HepG2 (cell line): ENCODE measurements around the gene CACNG7. TPM values are rescaled to one million over a fixed set of nuclear protein-coding genes. Genes with fewer than 3 reads are reported as not detected.
A peak's percentile ranks its signal among the peaks of the same experiment; 100 is the strongest.

Experiments
- CBX5 ChIP-seq: sonication (generic); formaldehyde crosslinking; IDR thresholded peaks from 2 replicates; pipeline ENCODE4 v1.4.0; 2020; ENCODE audit warnings: missing genetic modification reagents, borderline replicate concordance
- CCAR2 ChIP-seq: fragments of 200-400 bp; formaldehyde crosslinking; optimal IDR thresholded peaks from 2 replicates; pipeline ENCODE3; 2018; ENCODE audit warnings: low read depth, mild to moderate bottlenecking, low read length, moderate library complexity
- CSRNP1 ChIP-seq: sonication (generic); formaldehyde crosslinking; IDR thresholded peaks from 2 replicates; pipeline ENCODE4 v1.8.1; 2023; ENCODE audit warnings: mild to moderate bottlenecking, missing genetic modification reagents
- HNRNPLL ChIP-seq: fragments of 200-400 bp; formaldehyde crosslinking; IDR thresholded peaks from 2 replicates; pipeline ENCODE4 v1.6.1; 2017; ENCODE audit warnings: mild to moderate bottlenecking, low read depth, low read length; ENCODE audit not compliant: poor library complexity, severe bottlenecking
- HOXD1 ChIP-seq: sonication (generic); formaldehyde crosslinking; IDR thresholded peaks from 2 replicates; pipeline ENCODE4 v1.5.0; 2020; ENCODE audit warnings: missing genetic modification reagents
- KDM2A ChIP-seq: sonication (generic); formaldehyde crosslinking; IDR thresholded peaks from 2 replicates; pipeline ENCODE4 v1.4.0; 2020; ENCODE audit warnings: low read depth, missing genetic modification reagents, borderline replicate concordance
- MAX ChIP-seq: IDR thresholded peaks from 2 replicates; pipeline ENCODE4 v1.6.1; 2012; ENCODE audit warnings: inconsistent platforms
- RBAK ChIP-seq: sonication (generic); formaldehyde crosslinking; IDR thresholded peaks from 2 replicates; pipeline ENCODE4 v1.5.1; 2020; ENCODE audit warnings: mild to moderate bottlenecking, missing genetic modification reagents
- SNAI1 ChIP-seq: sonication (generic); formaldehyde crosslinking; IDR thresholded peaks from 2 replicates; pipeline ENCODE4 v1.5.0; 2020; ENCODE audit warnings: mild to moderate bottlenecking, missing genetic modification reagents, borderline replicate concordance
- SOX13 ChIP-seq, 3 experiments: fragments of 450-650 bp in 1 of 3; sonication (generic) in 1 of 3; formaldehyde crosslinking in 1 of 3; IDR thresholded peaks in 2 of 3; conservative IDR thresholded peaks in 1 of 3; 2 replicates each; pipeline versions ENCODE4 v1.5.0 to v1.6.1; 2016 to 2020; ENCODE audit warnings: antibody characterized with exemption in 1 of 3, mild to moderate bottlenecking in 1 of 3, missing compliant biosample characterization in 1 of 3, missing genetic modification reagents in 1 of 3, moderate library complexity in 1 of 3
- U2AF1 ChIP-seq: fragments of 200-400 bp; formaldehyde crosslinking; optimal IDR thresholded peaks from 2 replicates; pipeline ENCODE3; 2017; ENCODE audit warnings: mild to moderate bottlenecking, low read depth, low read length
- YY1 ChIP-seq: IDR thresholded peaks from 2 replicates; pipeline ENCODE4 v1.6.1; 2011; ENCODE audit warnings: low read length, low read depth, moderate library complexity, mild to moderate bottlenecking; ENCODE audit not compliant: insufficient read depth, insufficient replicate concordance
- ZNF282 ChIP-seq: fragments of 450-650 bp; IDR thresholded peaks from 2 replicates; pipeline ENCODE4 v1.6.1; 2018; ENCODE audit not compliant: partially characterized antibody
- ZNF484 ChIP-seq: sonication (generic); formaldehyde crosslinking; IDR thresholded peaks from 2 replicates; pipeline ENCODE4 v1.5.1; 2020; ENCODE audit warnings: mild to moderate bottlenecking, low read depth, missing genetic modification reagents, borderline replicate concordance
- ZNF510 ChIP-seq: sonication (generic); formaldehyde crosslinking; IDR thresholded peaks from 2 replicates; pipeline ENCODE4 v1.4.0; 2020; ENCODE audit warnings: low read depth, mild to moderate bottlenecking, missing genetic modification reagents
- ZNF562 ChIP-seq: sonication (generic); formaldehyde crosslinking; IDR thresholded peaks from 2 replicates; pipeline ENCODE4 v1.8.0; 2022; ENCODE audit warnings: missing genetic modification reagents, borderline replicate concordance
- ZNF598 ChIP-seq: sonication (generic); formaldehyde crosslinking; IDR thresholded peaks from 2 replicates; pipeline ENCODE4 v1.5.1; 2020; ENCODE audit warnings: mild to moderate bottlenecking, missing genetic modification reagents, borderline replicate concordance
- ZNF670 ChIP-seq: sonication (generic); formaldehyde crosslinking; IDR thresholded peaks from 2 replicates; pipeline ENCODE4 v1.8.0; 2022; ENCODE audit warnings: mild to moderate bottlenecking, missing genetic modification reagents, borderline replicate concordance
- ZNF792 ChIP-seq: IDR thresholded peaks from 2 replicates; pipeline ENCODE4 v1.6.1; 2016
- ZNF883 ChIP-seq: sonication (generic); formaldehyde crosslinking; IDR thresholded peaks from 2 replicates; pipeline ENCODE4 v1.5.1; 2020; ENCODE audit warnings: mild to moderate bottlenecking, missing genetic modification reagents; ENCODE audit errors: not compliant biosample characterization
- polyA plus RNA-seq, 8 experiments: library from polyadenylated mRNA; depleted of rRNA in 3 of 8; stranded (reverse) in 7 of 8; unstranded in 1 of 8; fragments of >200 nt; fragmentation: Illumina TruSeq in 4 of 8; extraction: Trizol in 4 of 8; gene quantifications; 2 replicates each; pipeline versions ENCODE4 v1.2.1 to v1.2.3, GENCODE V29; 2011 to 2016; ENCODE audit warnings: low read depth in 4 of 8, missing spikeins in 1 of 8, mixed read lengths in 1 of 8; ENCODE audit not compliant: insufficient read depth in 1 of 8
- total RNA-seq, 5 experiments: library from RNA; depleted of rRNA; stranded (reverse); fragments of >200 nt; fragmentation: Illumina TruSeq; extraction: Trizol; gene quantifications; 2 replicates each; pipeline ENCODE4 v1.2.3, GENCODE V29; 2016; ENCODE audit warnings: low read depth in 1 of 5
- TF ChIP-seq, protein P1 (sequence below): sonication (generic); formaldehyde crosslinking; IDR thresholded peaks from 2 replicates; pipeline ENCODE4 v1.5.0; 2020; ENCODE audit warnings: mild to moderate bottlenecking, missing genetic modification reagents
- TF ChIP-seq, protein P2 (sequence below): fragments of 450-650 bp; IDR thresholded peaks from 2 replicates; pipeline ENCODE4 v1.6.1; 2016

The CACNG7 gene
- total and polyA plus RNA-seq, 2 of the 13 experiments (the other 11 are each of a cell fraction or from before 2014, with no cell fraction given) = not detected

- TF ChIP-seq, protein P1, sequence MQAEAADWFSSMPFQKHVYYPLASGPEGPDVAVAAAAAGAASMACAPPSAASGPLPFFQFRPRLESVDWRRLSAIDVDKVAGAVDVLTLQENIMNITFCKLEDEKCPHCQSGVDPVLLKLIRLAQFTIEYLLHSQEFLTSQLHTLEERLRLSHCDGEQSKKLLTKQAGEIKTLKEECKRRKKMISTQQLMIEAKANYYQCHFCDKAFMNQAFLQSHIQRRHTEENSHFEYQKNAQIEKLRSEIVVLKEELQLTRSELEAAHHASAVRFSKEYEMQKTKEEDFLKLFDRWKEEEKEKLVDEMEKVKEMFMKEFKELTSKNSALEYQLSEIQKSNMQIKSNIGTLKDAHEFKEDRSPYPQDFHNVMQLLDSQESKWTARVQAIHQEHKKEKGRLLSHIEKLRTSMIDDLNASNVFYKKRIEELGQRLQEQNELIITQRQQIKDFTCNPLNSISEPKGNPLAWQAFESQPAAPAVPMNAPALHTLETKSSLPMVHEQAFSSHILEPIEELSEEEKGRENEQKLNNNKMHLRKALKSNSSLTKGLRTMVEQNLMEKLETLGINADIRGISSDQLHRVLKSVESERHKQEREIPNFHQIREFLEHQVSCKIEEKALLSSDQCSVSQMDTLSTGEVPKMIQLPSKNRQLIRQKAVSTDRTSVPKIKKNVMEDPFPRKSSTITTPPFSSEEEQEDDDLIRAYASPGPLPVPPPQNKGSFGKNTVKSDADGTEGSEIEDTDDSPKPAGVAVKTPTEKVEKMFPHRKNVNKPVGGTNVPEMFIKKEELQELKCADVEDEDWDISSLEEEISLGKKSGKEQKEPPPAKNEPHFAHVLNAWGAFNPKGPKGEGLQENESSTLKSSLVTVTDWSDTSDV = no peak
- TF ChIP-seq HNRNPLL (no peak), RBAK (CRISPR knock-in tag) (no peak), CBX5 (peak; percentile 79; the same call in 1 of the 2 replicates), HOXD1 (CRISPR knock-in tag) (no peak), CCAR2 (no peak), ZNF562 (CRISPR knock-in tag) (no peak), SOX13 (IDR thresholded peaks at IDR 0.05) (peak; percentile 70), SOX13 (CRISPR knock-in tag; conservative IDR thresholded peaks at IDR 0.05 in 1 of 2, IDR thresholded peaks at IDR 0.05 in 1 of 2) (peak in 1 of 2 experiments; percentile 83; a peak in 3 of 4 replicates), ZNF883 (no peak), ZNF670 (no peak), ZNF510 (CRISPR knock-in tag) (no peak; the same call in 1 of the 2 replicates), ZNF598 (CRISPR knock-in tag) (no peak), KDM2A (CRISPR knock-in tag) (peak; percentile 55; the same call in 1 of the 2 replicates), U2AF1 (no peak), ZNF484 (no peak), ZNF792 (peak; percentile 93; the same call in 1 of the 2 replicates), MAX (peak; percentile 47), ZNF282 (no peak), YY1 (no peak), CSRNP1 (CRISPR knock-in tag) (peak; percentile 82), SNAI1 (CRISPR knock-in tag) (no peak)
- TF ChIP-seq, protein P2, sequence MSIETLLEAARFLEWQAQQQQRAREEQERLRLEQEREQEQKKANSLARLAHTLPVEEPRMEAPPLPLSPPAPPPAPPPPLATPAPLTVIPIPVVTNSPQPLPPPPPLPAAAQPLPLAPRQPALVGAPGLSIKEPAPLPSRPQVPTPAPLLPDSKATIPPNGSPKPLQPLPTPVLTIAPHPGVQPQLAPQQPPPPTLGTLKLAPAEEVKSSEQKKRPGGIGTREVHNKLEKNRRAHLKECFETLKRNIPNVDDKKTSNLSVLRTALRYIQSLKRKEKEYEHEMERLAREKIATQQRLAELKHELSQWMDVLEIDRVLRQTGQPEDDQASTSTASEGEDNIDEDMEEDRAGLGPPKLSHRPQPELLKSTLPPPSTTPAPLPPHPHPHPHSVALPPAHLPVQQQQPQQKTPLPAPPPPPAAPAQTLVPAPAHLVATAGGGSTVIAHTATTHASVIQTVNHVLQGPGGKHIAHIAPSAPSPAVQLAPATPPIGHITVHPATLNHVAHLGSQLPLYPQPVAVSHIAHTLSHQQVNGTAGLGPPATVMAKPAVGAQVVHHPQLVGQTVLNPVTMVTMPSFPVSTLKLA = 0 out of 2 replicates have a peak, but pooled peaks have one; percentile 2
Measured at GRCh38 chr19:53864308-53864836, 44.7 kb upstream of the CACNG7 start (continued).
